ENCODE measurements around the gene CAB39.
"Not testable (repeated sequence)": the region's sequence is repeated elsewhere in the genome, so short reads cannot be mapped to it uniquely, and the experiment has no call there.

CAB39 gene

DNA sequence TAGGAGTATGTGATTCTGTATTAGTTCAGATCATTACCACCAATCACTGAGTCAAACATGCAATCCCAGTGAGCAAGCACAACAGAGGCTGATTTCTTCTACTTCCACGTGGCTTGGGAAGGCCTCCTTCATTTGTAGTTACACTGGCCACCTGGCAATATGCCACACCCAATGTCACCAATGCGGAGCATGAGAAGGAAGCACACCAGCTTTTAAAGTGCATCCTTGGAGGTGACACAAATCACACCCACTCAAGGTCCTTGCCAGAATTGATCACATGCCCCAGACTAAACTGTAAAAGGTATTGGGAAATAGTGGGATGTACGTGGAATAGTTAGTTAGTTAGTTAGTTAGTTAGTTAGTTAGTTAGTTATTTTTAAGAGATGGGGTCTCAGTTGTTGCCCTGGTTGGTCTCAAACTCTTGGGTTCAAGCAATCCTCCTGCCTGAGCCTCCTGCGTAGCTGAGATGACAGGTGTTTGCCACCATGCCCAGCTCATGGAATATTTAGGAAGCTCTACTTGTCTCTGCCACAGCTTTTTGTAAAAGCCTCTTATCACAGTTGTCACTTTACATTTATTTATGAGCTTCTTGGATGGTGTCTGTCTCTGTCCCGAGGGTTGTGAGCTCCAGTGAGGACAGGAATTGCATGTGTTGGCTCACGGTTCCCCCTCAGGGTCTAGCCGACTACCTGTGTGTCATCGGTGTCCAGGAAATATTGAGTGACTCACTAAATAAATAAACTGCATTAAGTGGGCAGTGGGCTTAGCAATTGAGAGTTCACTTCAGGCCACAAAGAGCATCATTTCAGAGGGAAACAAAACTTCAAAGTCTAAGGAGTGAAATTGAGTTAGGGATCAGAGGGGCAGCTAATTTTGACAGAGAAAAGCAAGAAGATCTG lies 28.1 kb upstream of the CAB39 start:
- DNase-seq = no peak

DNA sequence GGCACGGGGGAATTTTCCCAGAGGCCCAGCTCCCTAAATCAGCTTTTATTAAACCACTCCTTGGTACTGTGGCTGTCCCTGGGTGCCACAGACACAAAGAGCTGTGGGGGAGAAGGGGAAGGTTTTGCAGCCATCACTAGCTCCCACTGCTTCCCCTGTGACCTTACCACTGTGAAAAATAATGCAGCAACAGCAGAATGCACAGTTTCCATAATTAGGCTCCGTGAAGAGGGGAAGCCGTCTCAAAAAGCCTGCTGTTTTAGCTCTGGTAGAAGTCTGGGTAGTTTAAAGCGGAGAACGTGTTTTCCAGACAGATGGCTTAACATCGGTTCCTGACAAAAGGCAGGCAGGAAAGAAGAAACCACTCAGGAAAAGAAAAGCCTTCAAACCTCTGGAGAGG lies 27.5 kb upstream of the CAB39 start:
- no peak for DNase-seq

DNA sequence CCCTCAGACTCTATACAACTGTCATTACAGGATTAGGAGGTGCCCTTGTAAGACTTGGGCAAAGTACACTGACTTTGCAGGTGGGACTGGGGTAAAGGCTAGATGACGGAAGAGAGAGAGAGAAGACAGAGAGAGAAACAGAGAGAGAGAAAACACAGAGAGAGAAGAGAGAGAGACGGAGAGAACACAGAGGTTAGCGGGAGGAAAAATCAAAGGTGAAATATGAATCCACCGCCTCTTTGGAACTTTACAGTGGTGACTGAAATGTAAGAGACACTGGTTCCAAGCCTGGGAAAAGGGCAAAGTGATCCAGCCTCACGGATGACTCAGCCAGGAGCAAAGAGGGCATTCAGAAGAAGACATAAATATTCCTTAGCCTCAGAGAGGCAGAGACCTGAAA lies 25.1 kb upstream of the CAB39 start:
- no peak for DNase-seq

DNA sequence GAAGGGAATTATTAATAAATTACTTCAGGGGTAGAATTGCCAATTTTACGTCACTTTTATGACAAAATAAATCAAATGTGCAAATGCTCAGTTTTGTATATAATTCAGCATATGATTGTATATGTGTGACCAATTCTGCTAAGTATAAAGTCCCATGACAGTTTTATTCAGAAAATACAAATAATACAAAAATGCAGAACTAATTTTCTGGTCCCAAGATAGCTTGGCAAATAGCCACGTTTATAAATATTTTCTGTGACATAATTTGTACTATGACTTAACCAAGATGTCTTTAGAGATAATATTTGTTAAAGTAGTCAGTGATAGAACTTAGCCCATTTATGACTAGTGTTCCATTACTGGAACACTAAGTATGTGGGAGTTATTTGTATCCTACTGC lies 24.2 kb upstream of the CAB39 start:
- DNase-seq = no peak

DNA sequence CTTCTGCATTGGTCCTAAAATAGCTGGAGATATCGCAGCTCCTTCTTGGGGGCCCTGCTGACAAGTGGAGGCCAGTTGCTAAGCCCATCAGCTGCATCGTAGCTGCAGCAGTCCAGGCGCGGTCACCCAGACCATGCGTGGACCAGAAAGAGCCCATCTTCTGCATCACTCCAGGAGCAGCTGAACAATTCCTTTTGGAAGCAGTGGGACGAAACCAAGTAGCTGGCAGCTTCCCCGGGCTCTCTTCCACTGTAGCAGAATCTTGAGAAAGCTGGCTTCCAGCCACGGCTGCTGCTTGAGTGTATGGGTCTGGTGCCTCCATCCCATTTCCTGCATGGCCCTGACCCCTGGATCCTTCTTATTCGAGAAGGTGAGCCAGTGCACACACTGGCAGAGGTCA lies 22.2 kb upstream of the CAB39 start:
- no peak for DNase-seq

DNA sequence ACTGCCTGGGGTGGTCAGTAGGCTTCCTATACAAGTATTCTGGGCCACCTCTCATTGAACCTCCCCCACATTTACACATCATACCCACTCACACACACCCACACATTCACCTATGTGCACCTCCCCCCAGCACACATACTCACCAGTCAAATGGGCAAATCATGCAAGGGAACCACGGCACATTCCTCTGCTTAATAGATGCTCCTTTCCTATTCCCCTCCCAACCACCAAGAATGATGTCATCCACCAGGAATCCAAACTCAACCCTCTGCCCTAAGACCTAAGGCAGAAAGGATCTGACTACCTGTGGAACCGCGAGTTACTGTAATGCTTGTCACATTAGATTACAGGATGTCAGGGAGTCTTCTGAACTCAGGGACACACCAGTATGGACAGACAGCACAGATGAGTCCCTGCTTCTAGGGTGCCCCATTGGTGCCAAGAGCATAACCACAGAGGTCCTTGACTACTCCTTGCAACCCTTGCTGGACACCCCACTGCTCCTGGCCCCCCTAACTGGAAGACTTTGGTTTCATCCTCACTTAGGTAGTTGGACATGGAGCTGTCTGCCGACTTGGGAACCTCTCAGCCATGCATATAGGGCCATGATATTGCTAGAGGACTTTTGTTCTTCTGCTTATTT lies 21.5 kb upstream of the CAB39 start:
- DNase-seq = no peak

DNA sequence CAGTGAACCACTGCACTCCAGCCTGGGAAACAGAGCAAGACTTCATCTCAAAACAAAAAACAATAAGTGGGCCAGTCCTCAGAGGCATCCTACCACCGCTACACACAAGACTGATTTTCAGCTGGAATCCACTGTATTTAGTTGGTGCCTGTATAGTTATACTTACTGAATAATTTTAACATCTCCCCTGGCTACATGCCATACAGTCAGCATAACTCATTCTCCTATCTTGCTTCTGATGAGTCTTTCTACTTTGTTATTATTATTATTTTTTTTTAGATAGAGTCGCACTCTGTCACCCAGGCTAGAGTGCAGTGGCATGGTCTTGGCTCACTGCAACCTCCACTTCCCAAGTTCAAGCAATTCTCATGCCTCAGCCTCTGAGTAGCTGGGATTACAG lies 19.9 kb upstream of the CAB39 start:
- DNase-seq = no peak

DNA sequence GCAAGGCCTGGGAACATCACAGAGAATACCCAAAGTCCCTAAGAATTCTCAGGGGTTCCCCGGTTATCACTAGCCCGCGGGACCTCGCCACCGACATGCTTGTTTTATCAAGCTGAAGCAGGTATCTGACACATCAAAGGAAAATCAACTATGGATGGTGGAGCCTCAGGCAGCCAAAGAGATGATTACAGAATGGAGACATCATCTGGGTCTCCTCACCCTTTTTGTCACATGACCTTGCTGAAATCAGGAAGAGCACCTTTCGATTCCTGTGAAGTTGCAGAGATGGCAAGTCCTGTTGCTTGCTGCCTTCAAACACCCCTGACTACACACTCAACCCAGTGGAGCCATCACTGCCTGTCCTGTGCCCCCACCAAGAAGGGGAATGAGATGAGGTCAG lies 19.2 kb upstream of the CAB39 start:
- DNase-seq = no peak

DNA sequence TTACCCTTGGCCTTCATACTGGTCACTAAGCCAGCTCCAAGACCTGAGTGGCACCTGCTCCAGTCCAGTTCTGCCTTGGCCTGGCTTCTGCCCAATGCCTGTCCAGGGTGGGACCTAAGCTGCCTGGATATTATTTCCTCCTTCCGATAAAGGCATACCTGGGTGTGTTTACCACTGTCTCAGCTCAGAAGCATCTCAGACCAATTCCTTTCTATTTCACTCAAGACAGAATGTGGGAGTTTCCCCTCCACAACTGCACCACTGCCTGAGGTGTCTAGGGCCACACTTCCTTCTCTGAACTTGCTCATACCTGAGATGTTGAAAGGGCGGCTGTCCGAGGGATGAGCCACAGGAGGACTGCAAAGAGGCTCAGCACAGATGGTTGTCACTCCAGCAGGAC lies 18.4 kb upstream of the CAB39 start:
- no peak for DNase-seq

DNA sequence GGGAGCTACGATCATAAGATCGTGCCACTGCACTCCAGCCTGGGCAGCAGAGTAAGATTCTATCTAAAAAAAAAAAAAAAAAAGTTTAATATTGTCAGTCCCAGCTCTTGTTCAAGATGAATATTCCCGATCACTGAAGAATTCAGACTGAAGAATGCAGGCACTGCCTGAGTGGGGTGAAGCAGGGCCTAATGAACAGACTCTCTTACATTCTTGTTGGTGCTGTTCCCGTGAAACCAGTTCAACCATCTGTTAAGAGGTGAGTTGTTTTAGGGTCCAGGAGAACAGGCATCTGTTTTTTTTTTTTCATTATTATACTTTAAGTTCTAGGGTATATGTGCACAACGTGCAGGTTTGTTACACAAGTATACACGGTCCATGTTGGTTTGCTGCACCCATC lies 17.1 kb upstream of the CAB39 start:
- DNase-seq = no peak

DNA sequence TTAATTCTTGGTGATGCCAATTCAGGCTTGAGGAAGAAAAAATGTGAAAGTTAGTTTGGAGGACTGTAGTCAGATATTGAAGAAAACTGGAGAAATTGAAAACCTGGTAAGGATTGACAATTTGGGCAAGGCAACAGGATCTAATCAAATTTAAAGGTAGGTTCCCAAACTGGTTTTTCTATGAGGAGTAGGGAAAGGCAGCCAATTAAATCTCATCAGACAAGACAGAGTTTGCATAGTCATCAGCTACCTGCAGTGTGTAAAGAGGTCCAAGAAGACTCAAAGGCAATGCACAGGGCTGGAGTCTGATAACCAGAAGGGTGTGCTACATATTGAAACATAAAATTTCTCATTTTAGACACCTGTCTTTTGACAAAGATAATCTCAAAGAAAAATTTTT lies 16.0 kb upstream of the CAB39 start:
- no peak for DNase-seq

DNA sequence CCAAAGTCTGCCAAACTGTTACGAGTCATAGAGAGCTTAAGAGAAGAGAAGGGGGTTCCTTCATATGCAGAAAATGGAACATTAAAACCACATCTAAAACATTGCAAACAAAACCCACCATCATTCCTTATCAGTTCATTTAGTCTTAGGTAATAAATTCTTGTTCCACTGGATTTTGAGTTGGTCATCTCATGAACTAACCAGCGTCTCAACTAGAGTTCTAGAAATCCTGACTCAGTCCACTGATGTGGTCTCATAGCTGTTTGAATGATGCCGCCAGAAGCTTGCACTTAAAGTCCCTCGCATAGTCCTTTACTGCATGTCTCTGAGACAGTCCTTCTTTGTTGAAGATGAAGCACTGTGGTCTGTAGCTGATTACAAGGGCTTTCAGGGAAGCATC lies 15.0 kb upstream of the CAB39 start:
- no peak for DNase-seq

DNA sequence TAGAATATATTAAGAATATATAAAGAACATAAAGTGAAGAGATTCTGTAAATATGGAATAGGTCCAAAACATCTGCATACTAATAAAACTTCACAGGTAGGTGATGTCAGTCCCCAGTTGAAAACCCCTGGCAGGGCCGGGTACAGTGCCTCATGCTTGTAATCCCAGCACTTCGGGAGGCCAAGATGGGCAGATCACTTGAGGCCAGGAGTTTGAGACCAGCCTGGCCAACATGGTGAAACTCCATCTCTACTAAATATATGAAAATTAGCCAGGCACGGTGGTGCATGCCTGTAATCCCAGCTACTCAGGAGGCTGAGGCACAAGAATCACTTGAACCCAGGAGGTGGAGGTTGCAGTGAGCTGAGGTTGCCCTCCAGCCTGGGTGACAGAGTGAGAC lies 13.9 kb upstream of the CAB39 start:
- not testable (repeated sequence) for DNase-seq

DNA sequence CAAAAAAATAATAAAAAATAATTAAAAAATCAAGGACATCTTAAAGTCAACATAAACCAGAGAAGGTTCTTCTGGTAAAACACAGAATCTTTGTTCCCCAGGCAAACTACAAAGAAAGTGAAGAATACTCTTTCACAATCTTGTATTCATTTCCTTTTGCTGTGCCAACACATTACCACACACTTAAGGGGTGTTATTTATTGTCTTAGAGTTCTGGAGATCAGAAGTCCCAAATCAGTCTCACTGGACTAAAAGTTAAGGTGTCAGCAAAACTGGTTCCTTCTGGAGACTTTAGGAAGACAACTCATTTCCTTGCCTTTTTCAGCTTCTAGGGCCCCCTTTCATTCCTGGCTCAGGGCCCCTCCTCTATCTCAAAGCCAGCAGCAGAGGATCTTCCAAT lies 12.2 kb upstream of the CAB39 start:
- no peak for DNase-seq

DNA sequence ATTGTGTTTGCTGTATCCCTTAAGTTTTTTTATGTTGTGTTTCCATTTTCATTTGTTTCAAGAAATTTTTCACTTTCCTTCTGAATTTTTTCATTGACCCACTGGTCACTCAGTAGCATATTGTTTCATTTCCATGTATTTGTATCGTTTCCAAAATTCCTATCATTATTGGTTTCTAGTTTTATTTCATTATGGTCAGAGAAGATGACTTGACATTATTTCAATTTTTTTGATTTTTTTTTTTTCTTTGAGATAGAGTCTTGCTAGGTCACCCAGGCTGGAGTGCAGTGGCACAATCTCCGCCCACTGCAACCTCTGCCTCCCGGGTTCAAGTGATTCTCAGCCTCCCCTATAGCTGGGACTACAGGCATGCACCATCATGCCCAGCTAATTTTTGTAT lies 11.3 kb upstream of the CAB39 start:
- no peak for DNase-seq

DNA sequence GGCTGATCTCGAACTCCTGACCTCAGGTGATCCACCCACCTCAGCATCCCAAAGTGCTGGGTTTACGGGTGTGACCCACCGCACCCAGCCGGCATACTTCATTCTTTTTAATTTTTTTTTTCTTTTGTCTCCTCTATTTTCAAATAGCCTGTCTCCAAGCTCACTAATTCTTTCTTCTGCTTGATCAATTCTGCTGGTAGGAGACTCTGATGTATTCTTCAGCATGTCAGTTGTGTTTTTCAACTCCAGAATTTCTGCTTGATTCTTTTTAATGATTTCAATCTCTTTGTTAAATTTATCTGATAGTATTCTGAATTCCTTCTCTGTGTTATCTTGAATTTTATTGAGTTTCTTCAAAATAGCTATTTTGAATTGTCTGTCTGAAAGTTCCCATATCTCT lies 10.2 kb upstream of the CAB39 start:
- not testable (repeated sequence) for DNase-seq

DNA sequence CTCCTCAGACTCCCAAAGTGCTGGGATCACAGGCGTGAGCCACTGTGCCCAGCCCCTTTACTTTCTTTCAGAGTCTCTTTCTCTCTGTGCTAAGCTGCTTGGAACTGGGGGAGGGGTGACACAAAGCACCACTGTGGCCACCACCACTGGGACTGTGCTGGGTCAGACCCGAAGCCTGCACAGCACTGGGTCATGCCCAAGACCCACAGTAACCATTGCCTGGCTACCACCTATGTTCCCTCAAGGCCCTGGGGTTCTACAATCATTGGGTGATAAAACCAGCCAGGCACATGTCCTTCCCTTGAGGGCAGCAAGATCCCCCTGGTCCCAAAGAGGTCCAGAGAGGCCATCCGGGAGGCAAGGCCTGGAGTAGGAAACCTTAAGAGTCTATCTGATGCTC lies 9.1 kb upstream of the CAB39 start:
- DNase-seq = no peak

DNA sequence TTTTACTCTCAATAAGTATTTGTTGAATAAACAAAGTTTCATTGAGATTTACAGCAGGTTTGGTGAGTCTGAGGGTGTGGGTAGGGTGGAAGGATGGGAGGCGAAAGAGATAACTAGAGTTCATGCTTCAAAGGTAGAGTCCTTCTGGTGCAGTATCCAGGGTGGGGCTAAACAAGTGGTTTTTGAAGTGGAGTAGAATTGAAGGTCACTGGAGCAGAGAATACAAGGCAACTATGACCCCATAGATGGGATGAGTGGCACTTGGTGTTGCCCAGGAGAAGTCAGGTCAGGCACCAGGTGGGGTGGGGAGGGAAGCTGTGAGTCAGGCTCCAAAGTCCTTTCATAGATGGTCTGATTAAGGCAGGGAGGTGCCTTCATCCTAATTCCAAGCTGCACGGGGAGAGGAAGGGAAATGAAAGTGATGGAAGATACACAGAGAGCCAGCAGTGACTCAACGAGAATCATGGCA lies 6.6 kb upstream of the CAB39 start:
- DNase-seq = no peak

DNA sequence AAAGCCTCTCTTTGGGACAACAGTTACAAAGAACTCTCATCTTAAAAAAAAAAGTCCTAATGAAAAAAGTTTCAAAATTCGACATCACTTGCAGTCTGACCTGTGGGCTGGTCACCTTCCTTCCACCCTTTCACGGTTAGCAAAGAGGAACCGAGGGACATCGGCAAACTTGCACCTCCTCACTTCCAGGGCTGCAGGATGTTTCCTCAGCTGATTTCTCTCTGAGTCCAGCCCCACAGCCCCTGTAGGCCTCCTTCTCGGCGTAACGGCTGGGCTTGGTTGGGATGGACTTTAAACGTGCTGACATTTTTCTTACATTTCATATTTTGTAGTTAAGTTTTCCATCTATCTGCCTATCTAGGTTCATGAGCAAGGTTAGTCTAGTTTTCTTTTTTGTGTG lies 5.7 kb upstream of the CAB39 start:
- no peak for DNase-seq

DNA sequence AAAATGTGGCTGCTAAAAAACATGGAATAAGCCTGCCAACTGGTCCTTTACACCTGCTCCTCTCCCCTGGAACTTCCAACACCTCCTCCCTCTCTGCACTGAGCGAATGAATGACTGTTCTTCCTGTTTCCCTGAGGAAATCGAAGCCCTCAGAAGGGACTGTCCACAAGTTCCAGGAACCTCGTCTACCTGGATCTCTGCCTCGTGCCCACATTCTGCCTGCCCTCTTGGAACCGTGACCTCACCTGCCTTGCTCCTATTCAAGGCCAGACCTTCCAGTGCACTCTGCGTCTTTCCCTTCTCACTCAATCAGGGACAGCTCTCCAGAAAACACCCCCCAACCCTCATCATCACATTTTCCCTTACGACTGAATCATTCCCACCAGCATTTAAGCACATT lies 4.4 kb upstream of the CAB39 start:
- DNase-seq = no peak

DNA sequence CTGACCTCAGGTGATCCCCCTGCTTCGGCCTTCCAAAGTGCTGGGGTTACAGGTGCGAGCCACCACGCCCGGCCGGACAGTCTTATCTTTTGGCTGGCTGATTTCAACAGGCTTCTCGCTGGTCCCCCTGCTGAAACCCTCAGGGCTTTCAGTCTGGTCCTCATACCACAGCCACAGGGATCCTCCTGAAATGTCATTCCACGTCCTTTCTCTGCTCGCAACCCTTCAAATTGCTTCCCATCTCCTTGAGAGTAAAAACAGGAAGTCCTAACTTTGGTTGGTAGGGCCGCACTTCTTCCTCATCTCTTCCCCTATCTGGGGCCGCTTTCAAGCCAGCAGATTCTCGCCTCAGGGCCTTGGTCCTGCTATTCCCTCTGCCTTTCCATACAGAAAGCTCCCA lies 1.4 kb upstream of the CAB39 start:
- peak; percentile 61 for DNase-seq

DNA sequence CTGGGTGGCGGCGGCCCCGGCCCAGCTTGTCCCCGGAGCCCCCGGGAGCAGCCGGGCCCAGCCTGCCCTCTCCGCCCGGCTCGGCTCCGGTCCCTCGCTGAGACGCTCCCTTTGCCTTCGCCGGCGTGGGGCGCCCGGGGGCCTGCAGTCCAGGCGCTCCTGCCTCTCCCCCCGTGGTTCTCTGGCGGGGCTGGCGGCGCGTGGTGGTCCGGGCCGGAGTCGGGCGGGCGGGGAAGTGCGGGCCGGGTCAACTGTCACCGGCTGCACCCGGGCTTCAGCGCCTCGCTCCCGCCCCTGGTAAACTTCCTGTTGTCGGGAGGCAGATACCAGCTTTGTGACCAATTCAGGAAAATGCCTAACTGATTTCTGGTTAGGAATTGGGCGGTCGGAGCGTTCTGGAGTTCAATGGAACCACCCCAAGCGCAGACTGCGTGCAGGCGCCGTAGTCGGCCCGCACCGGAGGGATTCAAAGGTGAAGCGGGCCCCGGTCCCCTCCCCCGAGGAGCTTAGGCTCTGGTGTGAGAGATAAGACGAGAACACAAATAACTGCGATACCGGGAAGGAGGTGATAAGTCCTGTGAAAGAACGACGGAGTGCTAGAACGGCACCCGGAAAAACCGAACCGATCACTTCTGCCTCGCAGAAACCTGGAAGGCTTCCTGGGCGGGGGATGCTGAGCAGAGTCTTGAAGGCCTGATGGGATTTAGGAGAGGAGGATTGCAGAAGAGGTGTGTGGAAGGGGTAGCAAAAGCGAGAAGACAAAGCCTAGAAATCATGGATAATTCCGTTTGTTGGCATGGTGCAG lies 891 bp downstream of the CAB39 start:
- peak; percentile 22 for DNase-seq

DNA sequence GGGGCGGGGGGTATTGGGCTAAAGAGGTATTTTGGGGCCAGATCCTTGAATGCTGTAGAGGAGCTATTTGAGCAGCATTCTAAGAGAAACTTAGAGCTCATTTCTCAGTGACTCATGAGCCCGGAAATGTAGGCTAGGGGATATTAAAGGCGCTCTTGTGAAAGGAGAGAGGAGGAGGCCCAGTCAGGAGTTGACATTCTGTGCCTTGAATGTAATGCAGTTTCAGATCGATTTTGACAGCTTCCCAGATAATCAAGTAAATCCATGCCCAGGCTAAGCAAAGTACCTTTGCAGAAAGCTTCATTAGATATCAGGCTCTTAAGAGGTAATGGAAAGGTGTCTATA lies 1.5 kb downstream of the CAB39 start:
- DNase-seq = no peak

DNA sequence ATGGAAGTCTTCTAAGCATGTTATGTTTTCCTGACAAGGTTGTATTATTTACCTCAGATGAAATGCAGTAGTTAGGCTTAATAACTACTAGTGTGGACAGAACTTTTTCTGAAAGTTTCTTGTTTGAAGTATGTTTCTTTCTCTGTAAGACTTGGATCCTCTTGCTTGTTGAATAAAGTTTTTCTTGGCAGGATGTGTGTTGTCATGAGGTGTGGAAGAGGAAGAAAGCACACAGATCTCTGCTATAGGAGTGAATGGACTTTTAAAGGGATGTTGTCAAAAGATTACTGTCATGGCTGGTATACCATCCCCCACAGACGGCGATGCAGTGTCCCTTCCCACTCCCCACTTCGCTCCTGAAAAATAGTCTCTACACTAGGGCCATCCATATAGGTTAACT lies 2.6 kb downstream of the CAB39 start:
- no peak for DNase-seq
